ENCODE results near the gene DNM1L.

Gene DNM1L

DNA sequence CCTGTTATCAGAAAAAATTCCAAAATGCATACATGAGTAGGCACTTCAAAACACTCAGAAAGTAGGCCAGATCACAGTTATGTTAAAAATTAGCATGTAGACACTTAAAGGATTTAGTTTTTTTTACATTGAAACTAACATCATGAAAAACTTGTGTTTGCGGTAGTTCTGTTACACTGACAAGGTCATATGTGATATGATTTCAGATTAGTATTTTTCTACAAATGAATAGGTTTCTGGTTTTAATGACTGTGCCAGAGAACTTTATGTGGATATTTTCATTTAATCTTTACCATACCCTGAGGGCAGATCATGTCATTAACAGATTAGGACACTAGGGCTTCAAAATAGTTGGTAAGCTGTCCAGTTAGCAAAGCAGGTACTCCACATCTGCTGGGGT is 55.9 kb downstream of the DNM1L start:
- DNase-seq (ENCODE audit: low read depth): no peak
- H3K4me3 ChIP-seq (ENCODE audit: low read depth, low read length): no peak overlapping the region
- TF ChIP-seq, protein P1, sequence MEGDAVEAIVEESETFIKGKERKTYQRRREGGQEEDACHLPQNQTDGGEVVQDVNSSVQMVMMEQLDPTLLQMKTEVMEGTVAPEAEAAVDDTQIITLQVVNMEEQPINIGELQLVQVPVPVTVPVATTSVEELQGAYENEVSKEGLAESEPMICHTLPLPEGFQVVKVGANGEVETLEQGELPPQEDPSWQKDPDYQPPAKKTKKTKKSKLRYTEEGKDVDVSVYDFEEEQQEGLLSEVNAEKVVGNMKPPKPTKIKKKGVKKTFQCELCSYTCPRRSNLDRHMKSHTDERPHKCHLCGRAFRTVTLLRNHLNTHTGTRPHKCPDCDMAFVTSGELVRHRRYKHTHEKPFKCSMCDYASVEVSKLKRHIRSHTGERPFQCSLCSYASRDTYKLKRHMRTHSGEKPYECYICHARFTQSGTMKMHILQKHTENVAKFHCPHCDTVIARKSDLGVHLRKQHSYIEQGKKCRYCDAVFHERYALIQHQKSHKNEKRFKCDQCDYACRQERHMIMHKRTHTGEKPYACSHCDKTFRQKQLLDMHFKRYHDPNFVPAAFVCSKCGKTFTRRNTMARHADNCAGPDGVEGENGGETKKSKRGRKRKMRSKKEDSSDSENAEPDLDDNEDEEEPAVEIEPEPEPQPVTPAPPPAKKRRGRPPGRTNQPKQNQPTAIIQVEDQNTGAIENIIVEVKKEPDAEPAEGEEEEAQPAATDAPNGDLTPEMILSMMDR (IDR thresholded peaks at IDR 0.05; ENCODE audit: low read depth, low read length, missing control alignments): no peak

DNA sequence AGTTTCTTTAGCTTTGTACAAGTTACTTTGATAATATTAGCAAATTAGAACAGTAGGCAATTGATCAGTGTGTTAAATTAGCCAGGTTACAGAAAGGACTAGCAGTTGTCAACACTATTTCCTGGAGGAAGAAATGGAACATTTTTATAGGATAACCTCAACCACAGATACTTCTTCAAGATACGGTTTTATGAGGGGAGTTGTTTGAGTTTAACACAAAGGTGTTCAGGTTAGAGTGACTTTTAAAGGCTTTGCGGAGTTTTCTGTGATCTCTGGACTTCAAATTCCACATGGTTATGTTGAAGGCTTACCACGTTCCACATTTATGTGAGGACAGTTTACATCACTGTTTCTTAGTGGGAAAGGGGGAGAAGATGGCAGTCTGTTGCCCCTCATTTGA is 57.3 kb downstream of the DNM1L start:
- no peak overlapping the region for H3K4me3 ChIP-seq (ENCODE audit: low read depth, low read length)
- TF ChIP-seq, protein P1 (IDR thresholded peaks at IDR 0.05; ENCODE audit: low read depth, low read length, missing control alignments): no peak
- no peak for DNase-seq (ENCODE audit: low read depth)

DNA sequence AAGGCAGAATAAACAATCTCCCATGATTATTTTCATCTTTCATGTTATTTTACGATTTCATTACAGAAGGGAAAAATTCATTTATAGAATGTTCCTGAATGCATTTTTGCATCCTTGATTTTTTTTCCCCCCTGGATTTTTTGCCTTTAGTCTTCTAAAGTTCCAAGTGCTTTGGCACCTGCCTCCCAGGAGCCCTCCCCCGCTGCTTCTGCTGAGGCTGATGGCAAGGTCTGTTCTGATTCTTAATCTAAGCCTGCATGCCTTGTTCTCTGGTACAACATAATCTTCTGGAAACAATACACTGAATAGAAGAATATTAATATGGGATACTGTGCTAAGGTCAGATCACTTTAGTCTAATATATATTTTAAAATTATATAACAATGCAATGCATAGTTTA is 58.6 kb downstream of the DNM1L start:
- TF ChIP-seq, protein P1 (IDR thresholded peaks at IDR 0.05; ENCODE audit: low read depth, low read length, missing control alignments): no peak
- H3K4me3 ChIP-seq (ENCODE audit: low read depth, low read length): no peak overlapping the region
- DNase-seq (ENCODE audit: low read depth): no peak

DNA sequence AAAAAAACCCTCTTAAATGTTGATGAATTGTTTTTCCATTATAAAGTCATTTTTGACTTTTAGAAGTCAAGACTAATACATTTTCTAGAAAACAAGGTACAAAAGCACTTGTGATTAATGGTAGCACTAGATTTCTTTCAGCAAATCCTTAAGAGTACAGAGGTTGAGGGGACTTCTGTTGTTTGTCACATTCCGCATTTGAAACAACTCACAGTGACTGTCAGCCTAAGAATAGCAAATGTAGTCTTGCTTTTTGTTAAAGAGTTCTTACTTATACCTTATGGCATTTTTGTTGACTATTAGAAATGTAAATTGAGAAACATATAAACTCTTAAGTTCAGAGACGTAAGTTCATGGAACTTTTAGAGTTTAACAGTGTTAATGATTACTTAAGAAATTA is 60.2 kb downstream of the DNM1L start:
- TF ChIP-seq, protein P1 (IDR thresholded peaks at IDR 0.05; ENCODE audit: low read depth, low read length, missing control alignments): no peak
- no peak for DNase-seq (ENCODE audit: low read depth)

DNA sequence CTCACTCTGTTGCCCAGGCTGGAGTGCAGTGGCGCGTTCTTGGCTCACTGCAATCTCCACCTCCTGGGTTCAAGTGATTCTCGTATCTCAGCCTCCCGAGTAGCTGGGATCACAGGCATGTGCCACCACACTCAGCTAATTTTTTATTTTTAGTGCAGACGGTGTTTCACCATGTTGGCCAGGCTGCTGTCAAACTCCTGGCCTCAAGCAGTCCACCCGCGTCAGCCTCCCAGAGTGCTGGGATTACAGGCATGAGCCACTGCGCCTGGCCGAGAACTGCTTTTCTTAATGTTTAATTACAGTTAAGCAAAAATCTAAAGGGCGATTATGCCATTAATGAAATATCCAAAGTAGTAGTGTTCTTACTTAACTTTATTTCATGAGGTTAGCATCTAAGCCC is 63.0 kb downstream of the DNM1L start:
- H3K4me3 ChIP-seq (ENCODE audit: low read depth, low read length): no peak overlapping the region
- TF ChIP-seq, protein P1 (IDR thresholded peaks at IDR 0.05; ENCODE audit: low read depth, low read length, missing control alignments): no peak
- DNase-seq (ENCODE audit: low read depth): no peak

More for the DNA sequence above, 60.2 kb downstream of the DNM1L start:
- no peak overlapping the region for H3K4me3 ChIP-seq (ENCODE audit: low read depth, low read length)

- H3K4me3 ChIP-seq (ENCODE audit: low read depth, low read length): no peak overlapping the region
- DNase-seq (ENCODE audit: low read depth): no peak
- TF ChIP-seq, protein P1 (IDR thresholded peaks at IDR 0.05; ENCODE audit: low read depth, low read length, missing control alignments): no peak
These were observed 64.2 kb downstream of the DNM1L start for GRCh38 chr12:32743264-32743663.

- peak overlapping the region; percentile 96; the same call in 1 of the 2 replicates for H3K4me3 ChIP-seq (ENCODE audit: low read depth, low read length)
- DNase-seq (ENCODE audit: low read depth): no peak
- TF ChIP-seq, protein P1 (IDR thresholded peaks at IDR 0.05; ENCODE audit: low read depth, low read length, missing control alignments): no peak
These were observed 74.5 kb downstream of the DNM1L start for GRCh38 chr12:32753605-32754004.

Measured in GM12864 (cell line).